C4-2B (cell line): ENCODE measurements around the gene NEU2.

Experiments used
- CTCF ChIP-seq: fragments of 450-650 bp; conservative IDR thresholded peaks from 2 replicates; pipeline ENCODE4 v1.5.1; 2017; ENCODE audit warnings: mild to moderate bottlenecking
- ZFX ChIP-seq: fragments of 450-650 bp; IDR thresholded peaks from 2 replicates; pipeline ENCODE4 v1.6.1; 2017

DNA sequence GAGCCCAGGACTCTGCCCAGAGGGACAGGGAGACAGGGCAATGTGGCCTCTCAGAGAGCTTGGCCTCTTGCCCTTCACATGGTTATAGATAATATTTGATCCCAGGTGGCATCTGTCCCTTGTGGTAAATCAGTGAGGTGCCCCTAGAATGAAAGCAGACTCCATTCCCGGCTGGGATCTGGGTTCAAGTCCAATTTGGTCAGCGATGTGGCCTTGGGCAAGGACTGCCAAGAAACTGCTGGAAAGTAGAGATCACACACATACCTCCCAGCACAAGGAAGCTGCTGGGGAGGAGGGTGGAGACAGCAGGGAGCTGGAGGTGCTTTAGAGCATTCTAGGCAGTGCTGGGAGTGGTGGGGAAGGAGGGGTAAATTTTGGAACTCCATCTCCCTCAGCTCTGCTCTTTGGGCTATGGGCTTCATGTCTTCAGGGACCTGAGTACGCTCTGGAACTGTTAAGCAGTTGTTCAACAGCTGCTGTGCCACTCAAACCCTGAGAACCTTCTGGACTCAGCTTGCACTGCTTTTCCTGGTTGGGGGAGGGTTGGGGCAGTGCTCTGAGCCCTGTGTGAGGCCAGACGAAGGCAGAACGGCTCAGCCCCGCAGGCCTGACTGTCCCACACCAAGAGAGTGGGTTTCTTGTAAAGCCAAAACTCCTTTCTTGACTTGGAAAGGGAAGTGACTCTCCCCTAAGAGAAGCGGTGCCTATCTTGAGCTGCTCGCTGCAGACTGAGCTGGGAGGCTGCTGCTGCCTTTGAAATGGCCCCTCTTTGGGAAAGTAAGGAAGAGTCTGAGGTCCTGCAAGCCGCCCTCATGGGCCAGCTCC is 50.7 kb downstream of the NEU2 start:
- TF ChIP-seq CTCF (no peak), ZFX (no peak)
